H9 (cell line): Measurements from ENCODE around the gene MMP14. TPM values are rescaled to one million over a fixed set of nuclear protein-coding genes. Genes with fewer than 3 reads are reported as not detected.

Experiments
- DNase-seq: peaks from one replicate; pipeline ENCODE4 v3.0.0-alpha.2; 2017
- H2AFZ ChIP-seq: one replicate; pipeline ENCODE4 v1.6.1; 2013; ENCODE audit warnings: mild to moderate bottlenecking, low read length, control low read depth, moderate library complexity
- H2AK5ac ChIP-seq: 2 replicates; pipeline ENCODE4 v1.6.1; 2013; ENCODE audit warnings: low read length, control low read depth, mixed read lengths; ENCODE audit not compliant: insufficient read length
- H2BK120ac ChIP-seq: one replicate; pipeline ENCODE4 v1.6.1; 2013; ENCODE audit warnings: low read depth, mild to moderate bottlenecking, low read length, control low read depth, inconsistent platforms; ENCODE audit not compliant: poor library complexity, severe bottlenecking
- H2BK12ac ChIP-seq: 2 replicates; pipeline ENCODE4 v1.6.1; 2013; ENCODE audit warnings: low read length, control low read depth, mixed read lengths, low read depth; ENCODE audit not compliant: insufficient read length
- H2BK15ac ChIP-seq: 2 replicates; pipeline ENCODE4 v1.6.1; 2013; ENCODE audit warnings: low read depth, low read length, control low read depth
- H2BK20ac ChIP-seq: one replicate; pipeline ENCODE4 v1.6.1; 2013; ENCODE audit warnings: low read depth, mild to moderate bottlenecking, low read length, control low read depth, inconsistent platforms; ENCODE audit not compliant: poor library complexity, severe bottlenecking
- H2BK5ac ChIP-seq: 2 replicates; pipeline ENCODE4 v1.6.1; 2013; ENCODE audit warnings: low read length, control low read depth, mixed read lengths; ENCODE audit not compliant: insufficient read length
- H3K14ac ChIP-seq: 2 replicates; pipeline ENCODE4 v1.6.1; 2013; ENCODE audit warnings: low read length, control low read depth; ENCODE audit not compliant: insufficient read depth
- H3K18ac ChIP-seq: 2 replicates; pipeline ENCODE4 v1.6.1; 2013; ENCODE audit warnings: low read depth, mild to moderate bottlenecking, mixed read lengths, low read length, control low read depth; ENCODE audit not compliant: insufficient read length
- H3K23ac ChIP-seq: 2 replicates; pipeline ENCODE4 v1.6.1; 2013; ENCODE audit warnings: low read length, control low read depth, mixed read lengths, low read depth; ENCODE audit not compliant: insufficient read length
- H3K23me2 ChIP-seq: 2 replicates; pipeline ENCODE4 v1.6.1; 2013; ENCODE audit warnings: low read depth, mild to moderate bottlenecking, mixed read lengths, low read length, control low read depth; ENCODE audit not compliant: insufficient read length, poor library complexity, severe bottlenecking
- H3K27ac ChIP-seq: 2 replicates; pipeline ENCODE4 v1.5.1; 2013; ENCODE audit warnings: low read length, control low read depth, mixed read lengths, low read depth; ENCODE audit not compliant: insufficient read length
- H3K27me3 ChIP-seq: 2 replicates; pipeline ENCODE4 v1.6.1; 2013; ENCODE audit warnings: low read length, control low read depth, inconsistent platforms; ENCODE audit not compliant: insufficient read depth
- H3K4ac ChIP-seq: 2 replicates; pipeline ENCODE4 v1.6.1; 2013; ENCODE audit warnings: low read depth, mild to moderate bottlenecking, control low read depth, inconsistent platforms, low read length, moderate library complexity
- H3K4me1 ChIP-seq: 2 replicates; pipeline ENCODE4 v1.6.1; 2013; ENCODE audit warnings: low read length, control low read depth, inconsistent platforms; ENCODE audit not compliant: insufficient read depth
- H3K4me2 ChIP-seq: 2 replicates; pipeline ENCODE4 v1.6.1; 2013; ENCODE audit warnings: low read length, control low read depth, mixed read lengths; ENCODE audit not compliant: insufficient read length, insufficient read depth
- H3K56ac ChIP-seq: 2 replicates; pipeline ENCODE4 v1.6.1; 2013; ENCODE audit warnings: low read depth, mild to moderate bottlenecking, mixed read lengths, low read length, control low read depth; ENCODE audit not compliant: insufficient read length
- H3K79me1 ChIP-seq: 2 replicates; pipeline ENCODE4 v1.6.1; 2013; ENCODE audit warnings: low read depth, mild to moderate bottlenecking, moderate library complexity, low read length, control low read depth, inconsistent platforms; ENCODE audit not compliant: insufficient read depth, poor library complexity, severe bottlenecking
- H3K79me2 ChIP-seq: 2 replicates; pipeline ENCODE4 v1.6.1; 2013; ENCODE audit warnings: low read length, control low read depth, inconsistent platforms; ENCODE audit not compliant: insufficient read depth
- H3K9ac ChIP-seq: 2 replicates; pipeline ENCODE4 v1.6.1; 2013; ENCODE audit warnings: low read length, control low read depth, mixed read lengths; ENCODE audit not compliant: insufficient read length; ENCODE audit errors: extremely low read depth
- H3K9me3 ChIP-seq: one replicate; pipeline ENCODE4 v1.6.1; 2013; ENCODE audit warnings: low read depth, low read length, inconsistent platforms; ENCODE audit not compliant: control insufficient read depth
- H3T11ph ChIP-seq: one replicate; pipeline ENCODE4 v1.6.1; 2013; ENCODE audit warnings: mild to moderate bottlenecking, low read length, control low read depth, inconsistent platforms
- H4K20me1 ChIP-seq: one replicate; pipeline ENCODE4 v1.6.1; 2013; ENCODE audit not compliant: control insufficient read depth, insufficient read length, insufficient read depth
- H4K5ac ChIP-seq: 2 replicates; pipeline ENCODE4 v1.6.1; 2013; ENCODE audit warnings: low read depth, mild to moderate bottlenecking, mixed read lengths, low read length, control low read depth; ENCODE audit not compliant: insufficient read length
- H4K8ac ChIP-seq: replicated peaks from 2 replicates; pipeline ENCODE4 v1.6.1; 2013; ENCODE audit warnings: low read length, control low read depth, mixed read lengths, low read depth; ENCODE audit not compliant: insufficient read length
- H4K91ac ChIP-seq: 2 replicates; pipeline ENCODE4 v1.6.1; 2013; ENCODE audit warnings: low read depth, mild to moderate bottlenecking, moderate library complexity, mixed read lengths, low read length, control low read depth; ENCODE audit not compliant: insufficient read length
- H3K27ac Mint-ChIP-seq, 3 experiments: 2 replicates in 2 of 3; 3 replicates in 1 of 3; pipeline ENCODE4 v1.8.0; 2020 to 2021; ENCODE audit warnings: mixed read lengths in 3 of 3, mild to moderate bottlenecking in 1 of 3, moderate library complexity in 1 of 3
- H3K27me3 Mint-ChIP-seq: 2 replicates; pipeline ENCODE4 v1.8.0; 2021; ENCODE audit warnings: low read depth, mild to moderate bottlenecking, moderate library complexity, mixed read lengths
- H3K36me3 Mint-ChIP-seq, 3 experiments: 2 replicates in 2 of 3; 3 replicates in 1 of 3; pipeline ENCODE4 v1.8.0; 2020 to 2021; ENCODE audit warnings: low read depth in 3 of 3, mixed read lengths in 3 of 3; ENCODE audit not compliant: insufficient read depth in 1 of 3
- H3K4me1 Mint-ChIP-seq, 2 experiments: 2 replicates each; pipeline ENCODE4 v1.8.0; 2020; ENCODE audit warnings: mixed read lengths in 2 of 2
- H3K4me3 Mint-ChIP-seq, 2 experiments: 2 replicates in 1 of 2; 3 replicates in 1 of 2; pipeline ENCODE4 v1.8.0; 2020 to 2021; ENCODE audit warnings: mild to moderate bottlenecking in 2 of 2, mixed read lengths in 2 of 2, moderate library complexity in 1 of 2
- H3K9me3 Mint-ChIP-seq, 2 experiments: 2 replicates in 1 of 2; 3 replicates in 1 of 2; pipeline ENCODE4 v1.8.0; 2020; ENCODE audit warnings: mild to moderate bottlenecking in 2 of 2, mixed read lengths in 2 of 2, moderate library complexity in 1 of 2
- CTCF ChIP-seq: fragments of 200-600 bp; sonication (generic); conservative IDR thresholded peaks from 3 replicates; pipeline ENCODE4 v1.8.0; 2021; ENCODE audit warnings: antibody characterized with exemption, mild to moderate bottlenecking
- WGBS: extraction: QIAGEN DNeasy Blood & Tissue Kit; methylation state at CpG from one replicate; pipeline ENCODE4 v1.1.7; 2013; ENCODE audit warnings: missing lambda C conversion rate, low lambda C conversion rate, mixed read lengths; ENCODE audit not compliant: insufficient read length; ENCODE audit errors: extremely low coverage; 5-methylcytosine and 5-hydroxymethylcytosine counted together
- total RNA-seq: library from RNA; stranded (reverse); gene quantifications from 2 replicates; pipeline ENCODE4 v1.2.1, GENCODE V29; 2021

Gene MMP14
- total RNA-seq, 1 experiment from 2014 or later, result 56.5 TPM

GRCh38 chr14:22847661-22848341 lies 11.4 kb downstream of the MMP14 start:
- no peak overlapping the region for H2BK12ac ChIP-seq
- no peak overlapping the region for H2BK20ac ChIP-seq
- Mint-ChIP-seq H3K9me3 (no peaks in the 10 kb centered on the region), H3K27ac (peak overlapping the region; percentile 25 to 90 (median 59); a peak in 4 of 7 replicates), H3K4me3 (no peak overlapping the region), H3K27me3 (no peaks in the 10 kb centered on the region; the same call in 1 of the 2 replicates), H3K4me1 (peaks cover 25 to 30% of the 10 kb centered on the region in 2 experiments), H3K36me3 (peaks cover 12 to 37% (median 35%) of the 10 kb centered on the region in 3 experiments)
- H3T11ph ChIP-seq, result no peak overlapping the region
- no peak overlapping the region for H3K23ac ChIP-seq
- no peak overlapping the region for H3K27ac ChIP-seq
- H4K5ac ChIP-seq, result no peak overlapping the region
- H3K56ac ChIP-seq, result no peak overlapping the region
- no peak overlapping the region for H3K4me2 ChIP-seq
- H2BK120ac ChIP-seq, result no peak overlapping the region
- peaks cover 2% of the 10 kb centered on the region; the same call in 1 of the 2 replicates for H3K4me1 ChIP-seq
- no peak overlapping the region for H4K8ac ChIP-seq
- no peak overlapping the region for H4K91ac ChIP-seq
- no peaks in the 10 kb centered on the region for H3K79me1 ChIP-seq
- H3K9ac ChIP-seq, result no peak overlapping the region
- H3K27me3 ChIP-seq, result no peaks in the 10 kb centered on the region
- no peak overlapping the region for H2BK15ac ChIP-seq
- WGBS, result no CpG with 5 or more reads among the region's 14 CpGs
- H2BK5ac ChIP-seq, result no peak overlapping the region
- no peak overlapping the region for H2AK5ac ChIP-seq
- H3K18ac ChIP-seq, result no peak overlapping the region
- no peaks in the 10 kb centered on the region for H4K20me1 ChIP-seq
- no peak overlapping the region for H3K4ac ChIP-seq
- no peaks in the 10 kb centered on the region for H3K9me3 ChIP-seq
- H3K23me2 ChIP-seq, result no peaks in the 10 kb centered on the region
- peak; percentile 41 for TF ChIP-seq CTCF
- no peak for DNase-seq
- H3K14ac ChIP-seq, result no peak overlapping the region
- H2AFZ ChIP-seq, result no peak overlapping the region
- no peaks in the 10 kb centered on the region for H3K79me2 ChIP-seq
